Fibroblast of lung (primary cell): Measurements from ENCODE around the gene AKR7A3. TPM values are rescaled to one million over a fixed set of nuclear protein-coding genes. Genes with fewer than 3 reads are reported as not detected.

ENCODE experiments used
- DNase-seq, 2 donors: peaks; one replicate each; pipeline versions ENCODE4 v3.0.0 to v3.0.0-alpha.2; 2010; ENCODE audit warnings: low read depth in 2 of 2
- H2AFZ ChIP-seq: 2 replicates; pipeline ENCODE4 v1.5.1; 2012; ENCODE audit warnings: low read length, control low read depth, inconsistent platforms
- H3K27ac ChIP-seq: 2 replicates; pipeline ENCODE4 v1.5.1; 2011; ENCODE audit warnings: low read length, control low read depth; ENCODE audit not compliant: insufficient read depth
- H3K27me3 ChIP-seq: 2 replicates; pipeline ENCODE4 v1.5.1; 2011; ENCODE audit warnings: mild to moderate bottlenecking, low read length; ENCODE audit not compliant: control insufficient read depth, insufficient read depth
- H3K36me3 ChIP-seq: 2 replicates; pipeline ENCODE4 v1.5.1; 2011; ENCODE audit warnings: low read length; ENCODE audit not compliant: control insufficient read depth, insufficient read depth
- H3K4me1 ChIP-seq: 2 replicates; pipeline ENCODE4 v1.5.1; 2011; ENCODE audit warnings: low read length; ENCODE audit not compliant: control insufficient read depth, insufficient read depth; ENCODE audit errors: extremely low read depth
- H3K4me2 ChIP-seq: 2 replicates; pipeline ENCODE4 v1.5.1; 2011; ENCODE audit warnings: low read length, control low read depth; ENCODE audit not compliant: insufficient read depth; ENCODE audit errors: extremely low read depth
- H3K4me3 ChIP-seq, 4 experiments: fragments of 200-600 bp in 1 of 4; sonication (generic) in 1 of 4; replicated peaks in 1 of 4; 2 replicates each; pipeline ENCODE4 v1.5.1; 2011 to 2016; ENCODE audit warnings: low read length in 4 of 4, low read depth in 3 of 4, mild to moderate bottlenecking in 3 of 4, control low read depth in 2 of 4, inconsistent platforms in 1 of 4, mixed read lengths in 1 of 4; ENCODE audit not compliant: insufficient read depth in 1 of 4; ENCODE audit errors: control extremely low read depth in 1 of 4
- H3K79me2 ChIP-seq: 2 replicates; pipeline ENCODE4 v1.5.1; 2012; ENCODE audit warnings: mild to moderate bottlenecking, low read length, inconsistent platforms; ENCODE audit not compliant: control insufficient read depth, insufficient read depth
- H3K9ac ChIP-seq: 2 replicates; pipeline ENCODE4 v1.5.1; 2011; ENCODE audit warnings: mild to moderate bottlenecking, low read length, control low read depth; ENCODE audit not compliant: insufficient read depth
- H3K9me3 ChIP-seq: 2 replicates; pipeline ENCODE4 v1.5.1; 2012; ENCODE audit warnings: low read depth, low read length; ENCODE audit not compliant: control insufficient read depth, insufficient read depth
- H4K20me1 ChIP-seq: 2 replicates; pipeline ENCODE4 v1.5.1; 2011; ENCODE audit warnings: low read length; ENCODE audit not compliant: control insufficient read depth, insufficient read depth; ENCODE audit errors: extremely low read depth
- CTCF ChIP-seq, 2 donors: IDR thresholded peaks in 1 of 2; conservative IDR thresholded peaks in 1 of 2; 1 replicate in 1 of 2; 2 replicates in 1 of 2; pipeline ENCODE4 v1.5.1; 2011 to 2012; ENCODE audit warnings: low read length in 2 of 2, control low read depth in 1 of 2, inconsistent platforms in 1 of 2, low read depth in 1 of 2, mild to moderate bottlenecking in 1 of 2
- EZH2 ChIP-seq: IDR thresholded peaks from 2 replicates; pipeline ENCODE4 v1.5.1; 2012; ENCODE audit warnings: low read length, control low read depth, mild to moderate bottlenecking; ENCODE audit errors: missing control alignments
- polyA plus RNA-seq, 2 donors: library from polyadenylated mRNA; depleted of rRNA in 1 of 2; stranded (reverse) in 1 of 2; unstranded in 1 of 2; fragments of >200 nt; gene quantifications; 2 replicates each; pipeline ENCODE4 v1.2.1, GENCODE V29; 2011 to 2012; ENCODE audit warnings: missing spikeins in 1 of 2
- total RNA-seq: library from RNA; depleted of rRNA; stranded (reverse); fragments of >200 nt; gene quantifications from 2 replicates; pipeline ENCODE4 v1.2.1, GENCODE V29; 2014

Gene AKR7A3
- total and polyA plus RNA-seq, 2 donors (not counting 1 experiment from before 2014, with no cell fraction given): 0.12 to 0.33 TPM

DNA sequence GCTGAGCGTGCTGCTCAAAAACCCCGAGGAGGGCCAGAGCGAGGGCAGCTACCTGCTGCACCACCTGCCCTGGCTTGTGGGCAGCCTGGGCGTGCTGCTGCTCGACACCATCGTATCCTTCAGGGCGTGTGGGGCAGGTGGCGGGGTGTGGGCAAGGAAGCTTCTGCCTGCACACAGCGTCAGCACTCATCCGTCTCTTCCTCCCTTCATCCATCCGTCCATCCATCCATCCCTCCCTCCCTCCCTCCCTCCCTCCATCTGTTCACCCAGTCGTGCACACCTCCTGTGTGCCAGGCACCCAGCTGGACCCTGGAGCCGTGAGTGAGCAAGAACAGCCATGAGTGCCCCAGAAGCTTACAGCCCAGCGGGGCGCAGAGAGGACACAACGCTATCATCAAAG lies 38.7 kb upstream of the AKR7A3 start:
- Histone ChIP-seq H3K4me2 (no peak overlapping the region), H3K27me3 (no peaks in the 10 kb centered on the region), H3K27ac (no peak overlapping the region), H3K36me3 (peaks cover 16% of the 10 kb centered on the region), H2AFZ (no peak overlapping the region), H3K9ac (no peak overlapping the region), H3K79me2 (no peaks in the 10 kb centered on the region), H3K4me1 (no peaks in the 10 kb centered on the region), H4K20me1 (no peaks in the 10 kb centered on the region), H3K4me3 (no peak overlapping the region), H3K9me3 (no peaks in the 10 kb centered on the region)
- DNase-seq: no peak
- no peak for TF ChIP-seq EZH2
- no peak for TF ChIP-seq CTCF (conservative IDR thresholded peaks at IDR 0.05 in 1 of 2, IDR thresholded peaks at IDR 0.05 in 1 of 2; ENCODE audit: low read depth in 1 of 2, low read length in 2 of 2)

GRCh38 chr1:19326748-19327065 lies 38.1 kb upstream of the AKR7A3 start:
- H2AFZ ChIP-seq: no peak overlapping the region
- no peak overlapping the region for H3K9ac ChIP-seq
- no peak overlapping the region for H3K4me3 ChIP-seq
- H3K9me3 ChIP-seq: no peaks in the 10 kb centered on the region
- TF ChIP-seq CTCF (conservative IDR thresholded peaks at IDR 0.05 in 1 of 2, IDR thresholded peaks at IDR 0.05 in 1 of 2; ENCODE audit: low read depth in 1 of 2, low read length in 2 of 2): no peak
- TF ChIP-seq EZH2: no peak
- no peak overlapping the region for H3K4me2 ChIP-seq
- no peaks in the 10 kb centered on the region for H3K27me3 ChIP-seq
- H4K20me1 ChIP-seq: no peaks in the 10 kb centered on the region
- no peaks in the 10 kb centered on the region for H3K79me2 ChIP-seq
- H3K36me3 ChIP-seq: peaks cover 16% of the 10 kb centered on the region
- no peaks in the 10 kb centered on the region for H3K4me1 ChIP-seq
- no peak for DNase-seq
- H3K27ac ChIP-seq: no peak overlapping the region

GRCh38 chr1:19325958-19326747 lies 37.6 kb upstream of the AKR7A3 start:
- H2AFZ ChIP-seq: no peak overlapping the region
- H3K9me3 ChIP-seq: no peaks in the 10 kb centered on the region
- TF ChIP-seq EZH2: no peak
- H3K27ac ChIP-seq: no peak overlapping the region
- no peaks in the 10 kb centered on the region for H3K79me2 ChIP-seq
- no peaks in the 10 kb centered on the region for H3K4me1 ChIP-seq
- H3K4me3 ChIP-seq: no peak overlapping the region
- peaks cover 16% of the 10 kb centered on the region for H3K36me3 ChIP-seq
- H3K9ac ChIP-seq: no peak overlapping the region
- no peaks in the 10 kb centered on the region for H4K20me1 ChIP-seq
- no peak overlapping the region for H3K4me2 ChIP-seq
- DNase-seq: no peak
- H3K27me3 ChIP-seq: no peaks in the 10 kb centered on the region
